NCI-H69 (cell line): ENCODE results near the gene MEDAG.
A peak's percentile ranks its signal among the peaks of the same experiment; 100 is the strongest.

ENCODE experiments used
- DNase-seq: peaks from one replicate; lab custom pipeline; 2025; lab: John Stamatoyannopoulos, UW

MEDAG gene

GRCh38 chr13:30957258-30957943, 51.3 kb downstream of the MEDAG start:
- DNase-seq, result no peak

- DNase-seq, result no peak
These were observed 53.6 kb downstream of the MEDAG start for GRCh38 chr13:30959678-30960077.

- peak; percentile 5 for DNase-seq
These were observed 57.7 kb downstream of the MEDAG start for GRCh38 chr13:30963791-30964190.

- DNase-seq, result no peak
These were observed 59.3 kb downstream of the MEDAG start for GRCh38 chr13:30965380-30965779.

- no peak for DNase-seq
These were observed 60.0 kb downstream of the MEDAG start for GRCh38 chr13:30966101-30966500.

- DNase-seq, result no peak
These were observed 62.8 kb downstream of the MEDAG start for GRCh38 chr13:30968846-30969245.

GRCh38 chr13:30971575-30971974, 65.5 kb downstream of the MEDAG start:
- no peak for DNase-seq

GRCh38 chr13:30972888-30973377, 66.9 kb downstream of the MEDAG start:
- DNase-seq, result no peak

- DNase-seq, result no peak
These were observed 68.3 kb downstream of the MEDAG start for GRCh38 chr13:30974350-30974749.
